Medulla oblongata (tissue), 1 donor: ENCODE results near the gene CDK5R2.

Experiments
- DNase-seq: peaks from one replicate; pipeline ENCODE4 v3.0.0-alpha.2; 2015; ENCODE audit errors: extremely low spot score

Gene CDK5R2

DNA sequence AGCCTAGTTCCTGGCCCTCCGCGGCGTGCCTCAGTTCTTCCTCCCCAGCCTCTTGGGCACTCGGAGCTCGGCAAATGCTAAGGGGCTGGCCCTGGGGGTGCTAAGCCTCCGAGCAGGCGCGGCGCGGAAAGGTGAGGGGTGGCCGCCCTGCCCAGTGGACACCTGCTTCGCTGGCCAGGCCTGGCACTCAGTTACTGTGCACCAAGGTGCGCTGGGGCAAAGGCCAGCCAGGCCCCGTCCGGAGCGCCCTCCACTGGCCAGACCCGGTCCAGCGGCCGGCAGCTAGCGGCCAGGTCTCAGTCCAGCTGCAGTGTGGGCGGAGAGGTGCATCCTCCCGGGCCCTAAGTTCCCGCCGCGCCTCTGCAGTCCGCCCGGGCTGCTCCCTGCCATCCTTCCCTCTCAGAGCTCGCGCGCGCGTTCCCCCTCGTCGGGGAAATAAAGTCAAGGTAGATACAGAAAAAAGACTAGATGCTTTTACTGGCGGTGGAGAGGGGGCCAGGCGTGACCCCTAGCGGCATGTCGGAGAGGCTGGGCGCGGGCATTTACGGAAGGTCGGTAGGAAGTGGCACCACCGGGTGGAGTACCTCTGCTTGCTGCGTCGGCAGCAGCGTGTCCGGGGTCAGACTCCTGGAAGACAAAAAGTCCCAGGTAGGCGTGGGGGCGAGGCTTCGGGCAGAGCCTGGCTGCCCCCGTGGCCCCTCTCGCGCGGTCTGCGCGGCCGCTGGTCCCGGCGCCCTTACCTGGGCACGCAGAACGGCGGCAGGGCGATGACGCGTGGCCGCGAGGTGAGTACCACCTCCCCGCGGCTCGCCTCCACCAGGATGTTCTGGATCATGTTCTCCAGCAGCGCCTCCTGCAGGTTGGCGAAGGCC is 43.2 kb downstream of the CDK5R2 start:
- DNase-seq, result no peak

DNA sequence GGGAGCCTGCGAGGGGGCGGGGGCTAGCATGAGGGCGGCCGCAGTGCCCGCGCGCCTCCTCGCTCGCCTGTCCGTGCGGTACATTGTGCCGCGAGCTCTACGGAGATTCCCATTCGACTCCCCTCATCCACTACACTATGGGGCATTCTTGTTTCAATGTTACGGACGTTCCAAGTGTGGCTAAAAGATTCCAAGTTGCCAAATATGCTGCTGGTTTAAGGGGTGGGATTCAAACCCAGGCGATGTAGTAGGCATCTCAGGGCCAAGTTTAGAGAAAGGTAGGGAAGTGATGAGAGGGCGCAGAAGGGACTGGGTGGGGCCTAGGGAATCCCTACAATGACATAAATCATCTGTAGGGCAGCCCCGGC is 43.8 kb downstream of the CDK5R2 start:
- no peak for DNase-seq

DNA sequence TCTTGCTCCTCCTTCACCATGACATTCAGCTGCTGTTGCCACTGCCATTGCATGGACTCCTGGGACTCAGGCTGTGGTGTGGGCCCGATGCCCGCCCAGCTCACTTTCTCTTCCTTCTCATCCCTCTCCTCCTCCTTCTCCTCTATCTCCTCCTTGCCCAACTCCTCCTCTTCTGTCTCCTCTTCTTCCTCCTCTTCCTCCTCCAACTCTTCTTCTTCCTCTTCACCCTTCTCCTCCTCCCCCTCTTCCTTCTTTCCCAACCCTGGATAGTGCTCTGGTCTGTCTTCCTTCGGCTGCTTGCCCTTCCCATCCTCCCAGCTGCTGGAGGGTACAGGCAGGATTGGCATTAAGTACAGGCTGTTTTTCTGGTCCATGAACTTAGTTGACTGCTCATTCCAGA is 44.5 kb downstream of the CDK5R2 start:
- DNase-seq, result no peak

DNA sequence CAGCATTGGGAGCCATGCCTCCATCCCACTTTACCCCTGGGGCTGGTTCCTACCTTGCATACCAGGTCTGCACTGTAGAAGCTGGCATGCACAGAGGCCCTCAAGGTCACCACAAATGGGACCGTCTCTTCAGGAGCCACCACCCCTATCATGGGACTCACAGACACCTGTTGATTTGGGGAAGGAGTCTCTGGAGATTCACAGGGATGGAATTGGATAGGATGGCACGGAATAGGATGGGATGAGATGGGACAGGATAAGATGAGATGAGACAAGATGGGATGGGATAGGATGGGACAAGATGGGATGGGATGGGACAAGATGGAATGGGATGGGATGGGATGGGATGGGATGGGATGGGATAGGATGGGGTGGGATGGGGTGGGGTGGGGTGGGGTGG is 49.8 kb downstream of the CDK5R2 start:
- no peak for DNase-seq

DNA sequence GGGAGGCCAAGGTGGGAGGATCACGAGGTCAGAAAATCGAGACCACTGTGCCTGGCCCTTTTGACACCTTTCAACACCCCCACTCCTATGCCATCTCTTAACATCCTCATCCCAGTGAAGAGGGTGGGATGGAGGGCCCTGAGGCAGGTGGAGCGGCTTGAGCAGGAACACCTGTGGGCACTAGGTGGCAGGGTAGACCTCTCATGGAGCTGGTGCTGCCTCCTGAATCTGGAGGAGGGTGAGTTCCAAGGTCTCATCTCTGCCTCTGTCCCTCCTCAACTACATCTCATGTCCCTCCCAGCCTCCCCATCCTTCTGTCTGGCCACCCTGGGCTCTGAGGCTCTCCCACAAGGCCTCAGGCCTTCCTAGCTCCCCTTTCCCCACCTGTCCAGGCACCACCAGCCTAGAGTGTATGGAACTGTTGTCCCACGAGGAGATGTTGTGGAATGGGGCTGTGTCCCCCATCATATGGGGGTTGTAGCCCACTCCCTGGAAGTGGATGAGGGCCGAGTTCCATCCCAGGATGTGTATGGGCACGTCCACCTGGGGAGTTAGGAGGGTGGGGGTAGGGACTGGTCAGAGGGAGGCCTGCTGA is 50.8 kb downstream of the CDK5R2 start:
- DNase-seq, result no peak

DNA sequence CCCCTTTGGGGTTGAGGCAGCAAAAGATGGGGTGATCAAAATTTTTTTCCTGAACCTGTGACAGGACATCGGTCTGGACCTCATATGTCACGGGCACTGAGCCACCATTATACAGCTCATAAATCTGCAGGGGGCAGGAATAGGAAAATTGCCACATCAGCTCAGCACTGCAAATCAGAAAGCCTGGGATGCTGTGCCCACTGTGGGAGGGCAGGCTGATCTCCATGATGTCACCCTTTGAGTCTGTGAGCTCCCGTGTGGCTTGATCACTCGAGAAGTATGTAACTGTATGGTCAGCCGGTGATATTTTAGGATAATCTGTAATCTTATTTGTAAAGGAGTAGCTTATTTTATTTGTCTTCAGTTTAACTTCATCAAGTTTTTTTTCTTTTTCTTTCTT is 51.4 kb downstream of the CDK5R2 start:
- DNase-seq, result no peak
